Spinal cord (tissue), 10 donors: ENCODE measurements around the gene TNFSF13. TPM values are rescaled to one million over a fixed set of nuclear protein-coding genes. Genes with fewer than 3 reads are reported as not detected.

Experiments
- DNase-seq, 6 donors: peaks; one replicate each; pipeline versions ENCODE4 v3.0.0 to v3.0.0-alpha.2; 2013 to 2015; ENCODE audit warnings: low spot score in 6 of 6, low read depth in 4 of 6
- H3K27ac ChIP-seq: one replicate; pipeline ENCODE4 v1.5.1; 2013; ENCODE audit warnings: low read depth, low read length, control low read depth
- H3K27me3 ChIP-seq: one replicate; pipeline ENCODE4 v1.6.1; 2013; ENCODE audit warnings: low read length; ENCODE audit not compliant: control insufficient read depth, insufficient read depth
- H3K36me3 ChIP-seq: one replicate; pipeline ENCODE4 v1.6.1; 2013; ENCODE audit warnings: low read length; ENCODE audit not compliant: control insufficient read depth, insufficient read depth
- H3K4me1 ChIP-seq: one replicate; pipeline ENCODE4 v1.6.1; 2013; ENCODE audit warnings: low read length; ENCODE audit not compliant: control insufficient read depth, insufficient read depth
- H3K4me3 ChIP-seq: one replicate; pipeline ENCODE4 v1.5.1; 2013; ENCODE audit warnings: low read depth, low read length, control low read depth
- H3K9me3 ChIP-seq: one replicate; pipeline ENCODE4 v1.6.1; 2013; ENCODE audit warnings: low read length; ENCODE audit not compliant: control insufficient read depth, insufficient read depth
- WGBS: methylation state at CpG from one replicate; pipeline ENCODE4 v1.1.5; 2013; ENCODE audit warnings: missing lambda C conversion rate; ENCODE audit not compliant: insufficient coverage; 5-methylcytosine and 5-hydroxymethylcytosine counted together
- polyA plus RNA-seq, 2 donors: library from polyadenylated mRNA; unstranded; fragments of 120-200 nt; gene quantifications; one replicate each; pipeline ENCODE4 v1.2.1, GENCODE V29; 2013; ENCODE audit not compliant: insufficient read length in 2 of 2
- total RNA-seq, 2 donors: library from RNA; depleted of rRNA in 1 of 2; stranded (reverse); fragments of 120-200 nt in 1 of 2; fragments of >200 nt in 1 of 2; gene quantifications; one replicate each; pipeline versions ENCODE4 v1.2.3 to v1.2.4, GENCODE V29; 2013 to 2014
- donor health status: healthy.

Gene TNFSF13
- total and polyA plus RNA-seq, 4 donors: 1.8 to 4.9 (median 4.4) TPM

- peak overlapping the region; percentile 85 for H3K4me3 ChIP-seq
- peak overlapping the region; percentile 96 for H3K27ac ChIP-seq
- H3K27me3 ChIP-seq: no peaks in the 10 kb centered on the region
- peak in 2 of 6 donors; percentile 73 to 85 for DNase-seq
- 17% methylated on average over 16 of the region's 22 CpGs for WGBS
- peaks cover 65% of the 10 kb centered on the region for H3K4me1 ChIP-seq
- no peaks in the 10 kb centered on the region for H3K9me3 ChIP-seq
- H3K36me3 ChIP-seq: peaks cover 37% of the 10 kb centered on the region
Observed at GRCh38 chr17:7560172-7561027, 1.9 kb downstream of the TNFSF13 start.

GRCh38 chr17:7561028-7561575, 2.6 kb downstream of the TNFSF13 start:
- peaks cover 44% of the 10 kb centered on the region for H3K36me3 ChIP-seq
- no peaks in the 10 kb centered on the region for H3K27me3 ChIP-seq
- H3K27ac ChIP-seq: peak overlapping the region; percentile 96
- under 1% methylated on average over 32 of the region's 32 CpGs for WGBS
- H3K4me1 ChIP-seq: peaks cover 65% of the 10 kb centered on the region
- peak in 5 of 6 donors; percentile 69 to 96 (median 76) for DNase-seq
- H3K9me3 ChIP-seq: no peaks in the 10 kb centered on the region
- H3K4me3 ChIP-seq: peak overlapping the region; percentile 85

DNA sequence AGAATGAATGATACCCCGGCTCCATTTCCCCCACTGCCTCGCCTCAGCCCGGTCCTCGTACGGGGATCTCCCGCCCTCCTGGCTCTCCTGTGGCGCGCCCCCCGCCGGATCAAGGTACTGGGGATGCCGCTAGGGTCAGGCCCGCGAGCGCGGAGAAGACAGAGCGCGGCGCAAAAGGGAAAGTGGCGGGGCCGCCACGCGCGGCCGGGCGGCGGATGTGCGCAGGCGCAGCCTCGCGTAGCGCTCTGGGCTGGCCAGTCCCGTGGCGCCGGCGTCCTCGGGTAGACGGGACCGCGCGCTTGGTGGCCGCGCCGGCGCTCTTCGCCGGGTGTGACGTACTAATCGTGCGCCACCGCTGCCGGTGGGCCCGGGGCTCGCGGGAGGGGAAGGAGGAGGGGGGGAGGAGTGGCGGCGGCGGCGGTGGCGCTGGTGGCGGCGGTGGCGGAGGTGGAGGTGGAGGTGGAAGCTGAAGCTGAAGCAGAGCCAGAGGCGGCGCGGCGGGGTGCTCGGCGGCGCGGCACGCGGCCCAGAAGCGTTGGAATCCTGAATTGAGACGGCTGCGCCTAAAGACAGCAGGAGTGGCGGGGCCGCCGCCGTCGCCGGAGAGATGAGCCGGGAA, 3.1 kb downstream of the TNFSF13 start, which contains the start of gene SENP3:
Gene SENP3, plus strand, starts transcription at position 331 of the 619 bp plus-strand sequence. CDS start 1,158 bp downstream, outside the sequence.
- DNase-seq: peak; percentile 82 to 98 (median 88)
- H3K27me3 ChIP-seq: no peaks in the 10 kb centered on the region
- H3K4me1 ChIP-seq: peaks cover 65% of the 10 kb centered on the region
- under 1% methylated on average over 69 of the region's 82 CpGs for WGBS
- H3K4me3 ChIP-seq: peak within 1 kb of the TSS; percentile 85
- H3K27ac ChIP-seq: peak within 1 kb of the TSS; percentile 96
- no peaks in the 10 kb centered on the region for H3K9me3 ChIP-seq
- H3K36me3 ChIP-seq: peaks cover 48% of the 10 kb centered on the region

GRCh38 chr17:7562208-7562605, 3.7 kb downstream of the TNFSF13 start:
- Histone ChIP-seq H3K27me3 (no peaks in the 10 kb centered on the region), H3K9me3 (no peaks in the 10 kb centered on the region), H3K4me1 (peaks cover 61% of the 10 kb centered on the region), H3K4me3 (peak overlapping the region; percentile 85), H3K36me3 (peaks cover 48% of the 10 kb centered on the region), H3K27ac (peak overlapping the region; percentile 69)
- WGBS: under 1% methylated on average over 27 of the region's 28 CpGs
- DNase-seq: no peak

GRCh38 chr17:7563115-7563869, 4.7 kb downstream of the TNFSF13 start:
- Histone ChIP-seq H3K4me1 (peaks cover 50% of the 10 kb centered on the region), H3K27me3 (no peaks in the 10 kb centered on the region), H3K27ac (no peak overlapping the region), H3K9me3 (no peaks in the 10 kb centered on the region), H3K4me3 (no peak overlapping the region), H3K36me3 (peaks cover 50% of the 10 kb centered on the region)
- no peak for DNase-seq
- 89% methylated on average over 22 of the region's 30 CpGs for WGBS

GRCh38 chr17:7569571-7569970, 11.0 kb downstream of the TNFSF13 start:
- H3K36me3 ChIP-seq: peaks cover 59% of the 10 kb centered on the region
- no peaks in the 10 kb centered on the region for H3K27me3 ChIP-seq
- no peak overlapping the region for H3K4me3 ChIP-seq
- H3K9me3 ChIP-seq: no peaks in the 10 kb centered on the region
- H3K27ac ChIP-seq: no peak overlapping the region
- no peak for DNase-seq
- peaks cover 18% of the 10 kb centered on the region for H3K4me1 ChIP-seq
- WGBS: no CpG with 5 or more reads among the region's 5 CpGs

DNA sequence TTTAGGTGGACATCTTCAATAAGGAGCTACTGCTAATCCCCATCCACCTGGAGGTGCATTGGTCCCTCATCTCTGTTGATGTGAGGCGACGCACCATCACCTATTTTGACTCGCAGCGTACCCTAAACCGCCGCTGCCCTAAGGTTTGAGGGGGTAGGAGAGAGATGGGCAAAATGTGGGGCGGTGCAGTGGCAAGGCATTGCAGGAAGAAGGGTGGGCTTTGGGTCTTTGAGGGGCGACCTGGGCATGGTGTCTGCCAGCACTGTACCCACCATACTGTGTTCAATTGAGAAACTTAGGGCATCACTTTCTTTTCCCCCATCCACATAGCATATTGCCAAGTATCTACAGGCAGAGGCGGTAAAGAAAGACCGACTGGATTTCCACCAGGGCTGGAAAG, 11.8 kb downstream of the TNFSF13 start:
- WGBS: 96% methylated on average over 5 of the region's 10 CpGs

DNA sequence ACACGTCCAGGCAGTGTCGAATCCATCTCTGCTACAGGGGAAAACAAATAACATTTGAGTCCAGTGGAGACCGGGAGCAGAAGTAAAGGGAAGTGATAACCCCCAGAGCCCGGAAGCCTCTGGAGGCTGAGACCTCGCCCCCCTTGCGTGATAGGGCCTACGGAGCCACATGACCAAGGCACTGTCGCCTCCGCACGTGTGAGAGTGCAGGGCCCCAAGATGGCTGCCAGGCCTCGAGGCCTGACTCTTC, 13.7 kb downstream of the TNFSF13 start:
- no peaks in the 10 kb centered on the region for H3K9me3 ChIP-seq
- H3K36me3 ChIP-seq: peaks cover 58% of the 10 kb centered on the region
- H3K27me3 ChIP-seq: no peaks in the 10 kb centered on the region
- DNase-seq: no peak
- peaks cover 24% of the 10 kb centered on the region for H3K4me1 ChIP-seq
- H3K4me3 ChIP-seq: peak overlapping the region; percentile 57
- H3K27ac ChIP-seq: peak overlapping the region; percentile 92
- 0% methylated on average over 11 of the region's 11 CpGs for WGBS

More for the DNA sequence above, 11.8 kb downstream of the TNFSF13 start:
- DNase-seq: no peak
- Histone ChIP-seq H3K4me1 (peaks cover 20% of the 10 kb centered on the region), H3K36me3 (peaks cover 58% of the 10 kb centered on the region), H3K27ac (no peak overlapping the region), H3K9me3 (no peaks in the 10 kb centered on the region), H3K4me3 (no peak overlapping the region), H3K27me3 (no peaks in the 10 kb centered on the region)

DNA sequence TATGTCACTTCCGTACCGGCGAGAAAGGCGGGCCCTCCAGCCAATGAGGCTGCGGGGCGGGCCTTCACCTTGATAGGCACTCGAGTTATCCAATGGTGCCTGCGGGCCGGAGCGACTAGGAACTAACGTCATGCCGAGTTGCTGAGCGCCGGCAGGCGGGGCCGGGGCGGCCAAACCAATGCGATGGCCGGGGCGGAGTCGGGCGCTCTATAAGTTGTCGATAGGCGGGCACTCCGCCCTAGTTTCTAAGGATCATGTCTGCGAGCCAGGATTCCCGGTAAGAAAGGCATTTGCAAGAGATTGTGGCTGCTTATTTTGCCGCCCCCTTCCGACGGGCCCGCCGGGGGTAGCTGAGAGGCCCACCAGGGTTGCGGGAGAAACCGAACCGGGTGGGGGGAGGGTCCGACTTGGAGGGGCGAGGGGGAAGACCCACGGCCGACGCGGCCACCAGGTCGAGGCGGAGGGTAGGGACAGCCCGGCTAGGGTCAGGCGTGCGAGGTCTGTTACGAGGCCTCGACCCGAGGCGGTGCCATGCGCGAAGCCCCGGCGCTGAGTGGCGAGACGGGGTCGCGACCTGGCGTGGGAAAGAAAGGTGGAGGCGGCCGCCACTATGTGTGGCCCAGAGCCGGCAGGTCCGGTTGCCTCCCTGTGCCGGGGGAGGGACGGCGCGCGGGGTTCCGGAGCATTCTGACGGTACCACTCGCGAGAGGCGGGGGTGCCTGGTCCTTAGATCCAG, 14.2 kb downstream of the TNFSF13 start:
- Histone ChIP-seq H3K4me3 (peak overlapping the region; percentile 100), H3K36me3 (peaks cover 60% of the 10 kb centered on the region), H3K27ac (peak overlapping the region; percentile 97), H3K4me1 (peaks cover 24% of the 10 kb centered on the region), H3K9me3 (no peaks in the 10 kb centered on the region), H3K27me3 (no peaks in the 10 kb centered on the region)
- peak; percentile 93 to 100 (median 98) for DNase-seq
- under 1% methylated on average over 73 of the region's 73 CpGs for WGBS
